Panc1 (cell line): Measurements from ENCODE around the gene SORCS1.

Source experiments
- CTCF ChIP-seq: fragments of 450-650 bp; IDR thresholded peaks from 2 replicates; pipeline ENCODE4 v1.5.1; 2017; ENCODE audit warnings: mild to moderate bottlenecking
- POLR2AphosphoS5 ChIP-seq: IDR thresholded peaks from 2 replicates; pipeline ENCODE4 v1.6.1; 2012; ENCODE audit warnings: mild to moderate bottlenecking, low read depth, low read length, moderate library complexity
- TCF7L2 ChIP-seq: IDR thresholded peaks from 2 replicates; pipeline ENCODE4 v1.6.1; 2011; ENCODE audit warnings: mild to moderate bottlenecking, low read depth, low read length, inconsistent platforms
- TF ChIP-seq, protein P1 (sequence below), 2 experiments: IDR thresholded peaks; 2 replicates each; pipeline ENCODE4 v1.6.1; 2011 to 2012; ENCODE audit warnings: low read depth in 2 of 2, control low read depth in 1 of 2, low read length in 1 of 2, mild to moderate bottlenecking in 1 of 2, moderate library complexity in 1 of 2; ENCODE audit not compliant: insufficient read depth in 1 of 2

DNA sequence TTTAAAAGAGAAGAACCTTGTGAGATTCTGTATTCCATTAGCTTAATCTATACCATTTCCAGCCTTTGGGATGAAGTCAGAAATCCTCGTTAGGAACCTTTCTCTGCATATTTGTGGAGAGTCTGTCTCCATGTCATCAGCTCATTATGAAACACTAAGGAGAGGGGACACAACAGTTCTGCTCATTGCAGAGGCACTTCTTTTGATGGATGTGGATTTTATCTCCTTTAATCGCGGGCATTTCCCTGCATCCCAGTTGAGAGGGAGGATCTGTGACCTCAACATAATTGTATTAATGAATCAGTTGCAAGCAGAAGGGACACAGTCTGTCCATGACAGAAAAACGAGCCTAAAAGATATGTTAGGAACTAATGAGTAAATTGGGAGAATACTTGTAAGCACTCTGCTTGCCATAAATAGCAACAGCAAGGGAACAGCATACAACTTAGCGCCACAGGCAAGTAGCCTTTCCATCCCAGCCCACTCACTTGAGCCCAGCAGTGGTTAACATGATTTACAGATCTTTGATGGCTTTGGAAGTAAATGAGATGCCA lies 37.9 kb downstream of the SORCS1 start:
- TF ChIP-seq POLR2AphosphoS5 (no peak), CTCF (no peak), TCF7L2 (no peak)
- TF ChIP-seq, protein P1, sequence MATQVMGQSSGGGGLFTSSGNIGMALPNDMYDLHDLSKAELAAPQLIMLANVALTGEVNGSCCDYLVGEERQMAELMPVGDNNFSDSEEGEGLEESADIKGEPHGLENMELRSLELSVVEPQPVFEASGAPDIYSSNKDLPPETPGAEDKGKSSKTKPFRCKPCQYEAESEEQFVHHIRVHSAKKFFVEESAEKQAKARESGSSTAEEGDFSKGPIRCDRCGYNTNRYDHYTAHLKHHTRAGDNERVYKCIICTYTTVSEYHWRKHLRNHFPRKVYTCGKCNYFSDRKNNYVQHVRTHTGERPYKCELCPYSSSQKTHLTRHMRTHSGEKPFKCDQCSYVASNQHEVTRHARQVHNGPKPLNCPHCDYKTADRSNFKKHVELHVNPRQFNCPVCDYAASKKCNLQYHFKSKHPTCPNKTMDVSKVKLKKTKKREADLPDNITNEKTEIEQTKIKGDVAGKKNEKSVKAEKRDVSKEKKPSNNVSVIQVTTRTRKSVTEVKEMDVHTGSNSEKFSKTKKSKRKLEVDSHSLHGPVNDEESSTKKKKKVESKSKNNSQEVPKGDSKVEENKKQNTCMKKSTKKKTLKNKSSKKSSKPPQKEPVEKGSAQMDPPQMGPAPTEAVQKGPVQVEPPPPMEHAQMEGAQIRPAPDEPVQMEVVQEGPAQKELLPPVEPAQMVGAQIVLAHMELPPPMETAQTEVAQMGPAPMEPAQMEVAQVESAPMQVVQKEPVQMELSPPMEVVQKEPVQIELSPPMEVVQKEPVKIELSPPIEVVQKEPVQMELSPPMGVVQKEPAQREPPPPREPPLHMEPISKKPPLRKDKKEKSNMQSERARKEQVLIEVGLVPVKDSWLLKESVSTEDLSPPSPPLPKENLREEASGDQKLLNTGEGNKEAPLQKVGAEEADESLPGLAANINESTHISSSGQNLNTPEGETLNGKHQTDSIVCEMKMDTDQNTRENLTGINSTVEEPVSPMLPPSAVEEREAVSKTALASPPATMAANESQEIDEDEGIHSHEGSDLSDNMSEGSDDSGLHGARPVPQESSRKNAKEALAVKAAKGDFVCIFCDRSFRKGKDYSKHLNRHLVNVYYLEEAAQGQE (IDR thresholded peaks at IDR 0.05; ENCODE audit: insufficient read depth in 1 of 2, low read depth in 2 of 2, low read length in 1 of 2) = no peak
